Ovary (tissue), 9 donors: ENCODE data around the gene SLC12A3. TPM values are rescaled to one million over a fixed set of nuclear protein-coding genes. Genes with fewer than 3 reads are reported as not detected.

Experiments
- DNase-seq, 5 donors: peaks; one replicate each; pipeline ENCODE4 v3.0.0-alpha.2; 2019 to 2020
- H3K27ac ChIP-seq, 2 donors: fragments of 200-600 bp; one replicate each; pipeline versions ENCODE4 v1.5.1 to v1.8.0; 2019 to 2022
- H3K27me3 ChIP-seq: fragments of 200-600 bp; one replicate; pipeline ENCODE4 v1.8.0; 2022
- H3K36me3 ChIP-seq: fragments of 200-600 bp; sonication (generic); one replicate; pipeline ENCODE4 v1.5.1; 2019
- H3K4me1 ChIP-seq: one replicate; pipeline ENCODE4 v1.8.1; 2013; ENCODE audit warnings: mild to moderate bottlenecking, moderate library complexity; ENCODE audit not compliant: insufficient read depth
- H3K4me3 ChIP-seq: fragments of 200-600 bp; sonication (generic); one replicate; pipeline ENCODE4 v1.5.1; 2017
- H3K9me3 ChIP-seq, 2 donors: fragments of 200-600 bp in 1 of 2; sonication (generic) in 1 of 2; one replicate each; pipeline versions ENCODE4 v1.5.1 to v1.8.1; 2013 to 2019; ENCODE audit warnings: mild to moderate bottlenecking in 1 of 2, moderate library complexity in 1 of 2
- EP300 ChIP-seq: sonication (generic); formaldehyde crosslinking; IDR thresholded peaks from one replicate; pipeline ENCODE4 v1.6.1; 2017; ENCODE audit warnings: antibody characterized with exemption
- POLR2A ChIP-seq: fragments of 450-650 bp; IDR thresholded peaks from one replicate; pipeline ENCODE4 v1.6.1; 2017; ENCODE audit warnings: antibody characterized with exemption, mild to moderate bottlenecking, moderate library complexity
- WGBS, 3 donors: extraction: QIAGEN DNeasy Blood & Tissue Kit in 1 of 3; methylation state at CpG; one replicate each; pipeline versions ENCODE4 v1.1.5 to v1.1.7; 2013 to 2017; 5-methylcytosine and 5-hydroxymethylcytosine counted together
- intact Hi-C, 4 donors: fragments of 100-400 bp; cut with DNase I; formaldehyde crosslinking; loops; one replicate each; pipeline versions ENCODE4 v1.11.0 to v1.15.1; 2022 to 2023
- polyA plus RNA-seq, 2 donors: library from polyadenylated mRNA; stranded (reverse); fragments of 200-250 nt in 1 of 2; fragments of 350-450 nt in 1 of 2; fragmentation: Illumina TruSeq in 1 of 2; extraction: RNeasy Lipid Tissue Mini Kit (QIAGEN cat#74804) in 1 of 2; gene quantifications; one replicate each; pipeline ENCODE4 v1.2.3, GENCODE V29; 2013 to 2014
- total RNA-seq, 7 donors: library from RNA; depleted of rRNA in 2 of 7; stranded (reverse); fragments of >200 nt in 2 of 7; fragmentation: NEBNext Ultra II Directional in 3 of 7; extraction: Animal tissue kit (Norgen Biotek cat#: 25700) in 3 of 7; gene quantifications; one replicate each; pipeline versions ENCODE4 v1.1.0 to v1.2.4, GENCODE V29; 2016 to 2023
- TF ChIP-seq, protein P1 (sequence below), 3 donors: fragments of 450-650 bp in 2 of 3; fragments of 200-600 bp in 1 of 3; IDR thresholded peaks; one replicate each; pipeline versions ENCODE4 v1.5.1 to v1.8.0; 2016 to 2022; ENCODE audit warnings: antibody characterized with exemption in 3 of 3, mild to moderate bottlenecking in 1 of 3
- donor health status: DM: no; HTN: no; CAD: no; lungs with moderate emphysema.
- donor health status: DM: no; HTN: no; CAD: no.
- donor health status: Bipolar disorder and iron deficiency.
- donor health status: DM: yes; HTN: yes; CAD: no.
- donor health status: DM: no; HTN: no; CAD: no.
- donor health status: DM: yes; HTN: yes; CAD: no.

The SLC12A3 gene
- total and polyA plus RNA-seq, 9 donors: 0.04 to 0.37 TPM; not detected in 7

GRCh38 chr16:56880176-56880575 is 15.2 kb downstream of the SLC12A3 start:
- TF ChIP-seq EP300: no peak
- TF ChIP-seq POLR2A: no peak
- TF ChIP-seq, protein P1, sequence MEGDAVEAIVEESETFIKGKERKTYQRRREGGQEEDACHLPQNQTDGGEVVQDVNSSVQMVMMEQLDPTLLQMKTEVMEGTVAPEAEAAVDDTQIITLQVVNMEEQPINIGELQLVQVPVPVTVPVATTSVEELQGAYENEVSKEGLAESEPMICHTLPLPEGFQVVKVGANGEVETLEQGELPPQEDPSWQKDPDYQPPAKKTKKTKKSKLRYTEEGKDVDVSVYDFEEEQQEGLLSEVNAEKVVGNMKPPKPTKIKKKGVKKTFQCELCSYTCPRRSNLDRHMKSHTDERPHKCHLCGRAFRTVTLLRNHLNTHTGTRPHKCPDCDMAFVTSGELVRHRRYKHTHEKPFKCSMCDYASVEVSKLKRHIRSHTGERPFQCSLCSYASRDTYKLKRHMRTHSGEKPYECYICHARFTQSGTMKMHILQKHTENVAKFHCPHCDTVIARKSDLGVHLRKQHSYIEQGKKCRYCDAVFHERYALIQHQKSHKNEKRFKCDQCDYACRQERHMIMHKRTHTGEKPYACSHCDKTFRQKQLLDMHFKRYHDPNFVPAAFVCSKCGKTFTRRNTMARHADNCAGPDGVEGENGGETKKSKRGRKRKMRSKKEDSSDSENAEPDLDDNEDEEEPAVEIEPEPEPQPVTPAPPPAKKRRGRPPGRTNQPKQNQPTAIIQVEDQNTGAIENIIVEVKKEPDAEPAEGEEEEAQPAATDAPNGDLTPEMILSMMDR (IDR thresholded peaks at IDR 0.05): no peak
- no peaks in the 10 kb centered on the region for H3K9me3 ChIP-seq
- no peaks in the 10 kb centered on the region for H3K27me3 ChIP-seq
- H3K27ac ChIP-seq: no peak overlapping the region
- H3K36me3 ChIP-seq: no peaks in the 10 kb centered on the region
- no peak overlapping the region for H3K4me3 ChIP-seq
- intact Hi-C loops: no loop called here
- no peaks in the 10 kb centered on the region for H3K4me1 ChIP-seq
- 86 to 95% (median 88%) methylated on average over 12 of the region's 12 CpGs for WGBS, 3 donors
- no peak for DNase-seq

GRCh38 chr16:56880685-56881084 is 15.7 kb downstream of the SLC12A3 start:
- TF ChIP-seq POLR2A (no peak), EP300 (no peak)
- TF ChIP-seq, protein P1 (IDR thresholded peaks at IDR 0.05): no peak
- intact Hi-C loops: no loop called here
- H3K4me3 ChIP-seq: no peak overlapping the region
- no peaks in the 10 kb centered on the region for H3K4me1 ChIP-seq
- no peak for DNase-seq
- H3K27me3 ChIP-seq: no peaks in the 10 kb centered on the region
- no peak overlapping the region for H3K27ac ChIP-seq
- no peaks in the 10 kb centered on the region for H3K36me3 ChIP-seq
- 87 to 97% (median 96%) methylated on average over 4 of the region's 4 CpGs for WGBS, 3 donors
- no peaks in the 10 kb centered on the region for H3K9me3 ChIP-seq

DNA sequence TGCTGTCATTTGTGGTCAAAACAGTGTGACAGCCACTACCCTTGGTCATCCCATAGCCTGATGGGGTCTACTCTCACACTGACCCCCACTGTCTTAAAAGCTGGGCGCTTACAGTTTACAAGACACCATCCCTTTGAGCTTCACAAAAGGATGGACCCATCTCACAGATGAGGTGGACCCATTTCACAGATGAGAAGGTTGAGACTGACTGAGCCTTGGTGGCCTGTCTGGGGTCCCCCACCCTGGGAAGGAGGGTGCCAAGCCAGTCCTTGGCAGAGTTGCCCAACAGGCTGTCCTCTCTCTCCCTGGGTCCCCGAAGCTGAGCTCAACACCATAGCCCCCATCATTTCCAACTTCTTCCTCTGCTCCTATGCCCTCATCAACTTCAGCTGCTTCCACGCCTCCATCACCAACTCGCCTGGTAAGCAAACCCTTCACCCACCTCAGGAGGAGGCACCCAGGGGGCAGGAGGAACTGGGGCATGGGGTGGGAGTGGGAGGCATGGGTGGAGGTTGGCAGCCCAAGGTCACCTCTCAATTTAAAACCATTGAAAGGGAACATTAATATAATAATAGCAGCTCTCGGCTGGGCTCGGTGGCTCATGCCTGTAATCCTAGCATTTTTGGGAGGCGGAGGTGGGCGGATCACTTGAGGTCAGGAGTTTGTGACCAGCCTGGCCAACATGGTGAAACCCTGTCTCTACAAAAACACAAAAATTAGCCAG is 17.2 kb downstream of the SLC12A3 start:
- 71 to 81% (median 76%) methylated on average over 8 of the region's 8 CpGs for WGBS, 3 donors
- no peaks in the 10 kb centered on the region for H3K27me3 ChIP-seq
- no peaks in the 10 kb centered on the region for H3K4me1 ChIP-seq
- DNase-seq: no peak
- H3K4me3 ChIP-seq: no peak overlapping the region
- TF ChIP-seq, protein P1 (IDR thresholded peaks at IDR 0.05): no peak
- TF ChIP-seq EP300 (no peak), POLR2A (no peak)
- H3K27ac ChIP-seq: no peak overlapping the region
- no peaks in the 10 kb centered on the region for H3K9me3 ChIP-seq
- intact Hi-C loops: no loop called here
- H3K36me3 ChIP-seq: no peaks in the 10 kb centered on the region

DNA sequence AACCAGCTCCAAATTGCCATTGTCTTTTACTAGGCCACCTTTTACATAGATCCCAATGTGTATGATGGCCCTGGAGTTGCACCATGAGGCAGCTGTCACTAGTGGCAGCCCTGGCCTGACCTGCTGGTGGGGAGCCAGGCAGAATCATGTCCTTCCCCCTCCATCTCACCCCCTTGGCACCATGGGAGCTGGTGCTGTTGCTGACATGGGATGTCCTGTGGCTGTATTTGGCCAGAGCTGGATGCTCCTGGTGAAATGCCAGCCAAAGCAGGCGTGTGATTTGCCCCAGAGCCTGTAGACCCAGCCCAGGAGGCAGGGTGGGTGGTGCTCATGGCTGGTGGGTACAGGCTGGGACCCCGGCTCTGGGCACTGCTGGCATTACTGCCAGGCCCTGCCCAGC is 18.6 kb downstream of the SLC12A3 start:
- intact Hi-C loops: no loop called here
- no peaks in the 10 kb centered on the region for H3K36me3 ChIP-seq
- no peaks in the 10 kb centered on the region for H3K4me1 ChIP-seq
- H3K27ac ChIP-seq: no peak overlapping the region
- DNase-seq: no peak
- no peaks in the 10 kb centered on the region for H3K27me3 ChIP-seq
- H3K4me3 ChIP-seq: no peak overlapping the region
- WGBS, 3 donors: 85 to 100% (median 94%) methylated on average over 2 of the region's 2 CpGs
- TF ChIP-seq EP300: no peak
- no peak for TF ChIP-seq POLR2A
- TF ChIP-seq, protein P1 (IDR thresholded peaks at IDR 0.05): no peak
- H3K9me3 ChIP-seq: no peaks in the 10 kb centered on the region
